Measurements from ENCODE around the gene KIRREL3. TPM values are rescaled to one million over a fixed set of nuclear protein-coding genes. Genes with fewer than 3 reads are reported as not detected.

KIRREL3 gene
- total and polyA plus RNA-seq, 2 of the 8 experiments (the other 6 are each of a cell fraction or from before 2014, with no cell fraction given) = 0.29 to 0.32 TPM

DNA sequence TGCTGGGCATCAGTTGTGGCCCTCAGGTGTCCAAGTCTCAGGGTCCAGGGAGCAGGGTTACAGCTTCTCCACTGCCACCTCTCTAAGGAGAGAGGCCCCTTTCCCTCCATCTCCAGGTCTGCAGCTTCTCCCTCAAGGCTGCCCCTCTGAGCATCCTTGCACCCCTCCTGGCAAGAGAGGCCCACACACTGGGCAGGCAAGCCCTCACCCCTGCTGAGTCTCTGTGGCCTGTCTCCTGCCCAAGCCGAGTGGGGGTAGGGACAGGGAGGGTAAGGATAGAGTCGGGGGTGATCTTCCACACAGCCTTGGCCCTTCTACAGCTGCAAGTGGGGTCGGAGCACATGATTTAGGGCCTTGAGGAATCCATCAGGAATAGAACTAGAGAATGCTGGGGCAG lies 568.5 kb downstream of the KIRREL3 start (continued):
- TF ChIP-seq, protein P1, sequence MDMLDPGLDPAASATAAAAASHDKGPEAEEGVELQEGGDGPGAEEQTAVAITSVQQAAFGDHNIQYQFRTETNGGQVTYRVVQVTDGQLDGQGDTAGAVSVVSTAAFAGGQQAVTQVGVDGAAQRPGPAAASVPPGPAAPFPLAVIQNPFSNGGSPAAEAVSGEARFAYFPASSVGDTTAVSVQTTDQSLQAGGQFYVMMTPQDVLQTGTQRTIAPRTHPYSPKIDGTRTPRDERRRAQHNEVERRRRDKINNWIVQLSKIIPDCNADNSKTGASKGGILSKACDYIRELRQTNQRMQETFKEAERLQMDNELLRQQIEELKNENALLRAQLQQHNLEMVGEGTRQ (IDR thresholded peaks at IDR 0.05; ENCODE audit: low read length) = no peak
- no peak for TF ChIP-seq SP1 (IDR thresholded peaks at IDR 0.05; ENCODE audit: low read depth, low read length)
- TF ChIP-seq, protein P2, sequence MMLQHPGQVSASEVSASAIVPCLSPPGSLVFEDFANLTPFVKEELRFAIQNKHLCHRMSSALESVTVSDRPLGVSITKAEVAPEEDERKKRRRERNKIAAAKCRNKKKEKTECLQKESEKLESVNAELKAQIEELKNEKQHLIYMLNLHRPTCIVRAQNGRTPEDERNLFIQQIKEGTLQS (IDR thresholded peaks at IDR 0.05; ENCODE audit: insufficient read depth, low read depth, low read length) = no peak
- TF ChIP-seq CHD7 (IDR thresholded peaks at IDR 0.05; ENCODE audit: insufficient replicate concordance, low read length) = no peak
- no peak for TF ChIP-seq GTF2F1 (IDR thresholded peaks at IDR 0.05; ENCODE audit: borderline replicate concordance, low read depth, low read length)
- TF ChIP-seq POLR2AphosphoS5 (IDR thresholded peaks at IDR 0.05; ENCODE audit: low read depth, low read length) = no peak
- no peak for TF ChIP-seq BRCA1 (IDR thresholded peaks at IDR 0.05; ENCODE audit: low read depth, low read length)
- TF ChIP-seq MAFK (IDR thresholded peaks at IDR 0.05; ENCODE audit: low read depth, low read length) = no peak

All from H1 (cell line).